Central memory CD8-positive, alpha-beta T cell (primary cell): ENCODE measurements around the gene PARS2.
A peak's percentile ranks its signal among the peaks of the same experiment; 100 is the strongest.

Experiments
- ATAC-seq: fragments of 150-1000 bp; cut with Tn5 transposase; replicated peaks from 2 replicates; pipeline ENCODE4 v1.10.0; 2022; ENCODE audit warnings: mild to moderate bottlenecking, moderate FRiP score, moderate number of reproducible peaks; ENCODE audit not compliant: poor library complexity, severe bottlenecking; ENCODE audit errors: extremely low read depth
- DNase-seq, 2 donors: peaks; one replicate each; pipeline ENCODE4 v3.0.0; 2021; ENCODE audit warnings: low spot score in 2 of 2
- H3K27ac Mint-ChIP-seq: one replicate; pipeline ENCODE4 v1.8.0; 2022; ENCODE audit warnings: low read depth, mild to moderate bottlenecking, moderate library complexity, mixed read lengths
- H3K27me3 Mint-ChIP-seq: one replicate; pipeline ENCODE4 v1.8.0; 2022; ENCODE audit warnings: mixed read lengths
- H3K36me3 Mint-ChIP-seq: one replicate; pipeline ENCODE4 v1.8.0; 2022; ENCODE audit warnings: mild to moderate bottlenecking, moderate library complexity, mixed read lengths; ENCODE audit not compliant: insufficient read depth
- H3K4me1 Mint-ChIP-seq: one replicate; pipeline ENCODE4 v1.8.0; 2022; ENCODE audit warnings: mixed read lengths
- H3K4me3 Mint-ChIP-seq: one replicate; pipeline ENCODE4 v1.8.0; 2022; ENCODE audit warnings: mild to moderate bottlenecking, moderate library complexity, mixed read lengths
- H3K9me3 Mint-ChIP-seq: one replicate; pipeline ENCODE4 v1.8.0; 2022; ENCODE audit warnings: mixed read lengths

PARS2 gene

GRCh38 chr1:54806931-54807611 lies 42.7 kb upstream of the PARS2 start:
- Mint-ChIP-seq H3K4me1 (peaks cover 46% of the 10 kb centered on the region), H3K9me3 (no peaks in the 10 kb centered on the region), H3K4me3 (peak overlapping the region; percentile 15), H3K27ac (peak overlapping the region; percentile 87), H3K27me3 (no peaks in the 10 kb centered on the region), H3K36me3 (no peaks in the 10 kb centered on the region)
- DNase-seq (peak in 1 of 2 donors; percentile 39), ATAC-seq (peak; percentile 85)

DNA sequence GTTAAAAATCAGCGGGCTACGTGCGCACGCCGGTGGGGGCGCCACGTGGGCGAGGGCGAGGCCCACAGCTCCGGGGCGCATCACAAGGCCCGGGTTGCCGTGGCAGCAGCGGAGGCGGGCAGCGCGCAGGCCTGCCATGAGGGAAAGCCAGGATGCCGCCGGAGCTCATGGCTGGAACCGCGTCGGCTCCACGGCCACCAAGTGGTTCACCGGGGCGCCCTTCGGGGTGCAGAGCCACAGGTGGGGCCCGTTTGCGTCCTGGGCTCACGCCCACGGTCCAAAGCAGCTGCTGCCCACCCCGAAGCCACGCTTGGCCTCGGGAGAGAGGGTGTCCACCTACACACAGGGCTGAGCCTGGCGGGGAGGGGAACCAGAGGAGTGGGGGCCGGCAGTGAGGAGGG lies 41.7 kb upstream of the PARS2 start:
- Mint-ChIP-seq H3K36me3 (peaks cover 1% of the 10 kb centered on the region), H3K27me3 (no peaks in the 10 kb centered on the region), H3K27ac (no peak overlapping the region), H3K9me3 (no peaks in the 10 kb centered on the region), H3K4me1 (peaks cover 52% of the 10 kb centered on the region), H3K4me3 (no peak overlapping the region)
- DNase-seq (no peak), ATAC-seq (no peak)

DNA sequence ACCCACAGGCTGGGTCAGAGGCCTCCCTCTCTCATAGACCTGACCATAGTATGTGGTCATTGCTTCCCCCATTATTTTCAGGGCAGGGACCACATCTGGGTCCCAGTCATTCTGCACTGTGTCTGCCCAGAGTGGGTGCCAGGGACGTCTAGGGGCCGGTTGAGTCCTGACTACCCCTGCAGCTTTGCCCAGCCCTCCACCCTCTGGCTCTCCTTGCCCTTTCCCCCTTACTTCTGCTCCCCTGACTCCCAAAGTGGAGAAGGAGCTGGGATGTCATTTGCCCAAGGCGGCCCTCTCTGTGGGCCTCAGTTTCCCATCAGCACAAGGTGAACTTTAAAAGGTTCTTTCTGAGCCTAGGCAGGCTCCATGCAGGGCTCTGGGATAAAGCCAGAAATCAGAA lies 41.1 kb upstream of the PARS2 start:
- DNase-seq, result no peak
- no peak for ATAC-seq
- Mint-ChIP-seq H3K4me3 (no peak overlapping the region), H3K36me3 (peaks cover 1% of the 10 kb centered on the region), H3K27ac (no peak overlapping the region), H3K4me1 (peaks cover 48% of the 10 kb centered on the region), H3K27me3 (no peaks in the 10 kb centered on the region), H3K9me3 (no peaks in the 10 kb centered on the region)

- H3K4me1 Mint-ChIP-seq, result peaks cover 56% of the 10 kb centered on the region
- H3K36me3 Mint-ChIP-seq, result peaks cover 3% of the 10 kb centered on the region
- peak overlapping the region; percentile 59 for H3K27ac Mint-ChIP-seq
- DNase-seq (no peak), ATAC-seq (no peak)
- no peaks in the 10 kb centered on the region for H3K9me3 Mint-ChIP-seq
- H3K27me3 Mint-ChIP-seq, result no peaks in the 10 kb centered on the region
- H3K4me3 Mint-ChIP-seq, result no peak overlapping the region
Observed at GRCh38 chr1:54804471-54805132, 40.3 kb upstream of the PARS2 start.

DNA sequence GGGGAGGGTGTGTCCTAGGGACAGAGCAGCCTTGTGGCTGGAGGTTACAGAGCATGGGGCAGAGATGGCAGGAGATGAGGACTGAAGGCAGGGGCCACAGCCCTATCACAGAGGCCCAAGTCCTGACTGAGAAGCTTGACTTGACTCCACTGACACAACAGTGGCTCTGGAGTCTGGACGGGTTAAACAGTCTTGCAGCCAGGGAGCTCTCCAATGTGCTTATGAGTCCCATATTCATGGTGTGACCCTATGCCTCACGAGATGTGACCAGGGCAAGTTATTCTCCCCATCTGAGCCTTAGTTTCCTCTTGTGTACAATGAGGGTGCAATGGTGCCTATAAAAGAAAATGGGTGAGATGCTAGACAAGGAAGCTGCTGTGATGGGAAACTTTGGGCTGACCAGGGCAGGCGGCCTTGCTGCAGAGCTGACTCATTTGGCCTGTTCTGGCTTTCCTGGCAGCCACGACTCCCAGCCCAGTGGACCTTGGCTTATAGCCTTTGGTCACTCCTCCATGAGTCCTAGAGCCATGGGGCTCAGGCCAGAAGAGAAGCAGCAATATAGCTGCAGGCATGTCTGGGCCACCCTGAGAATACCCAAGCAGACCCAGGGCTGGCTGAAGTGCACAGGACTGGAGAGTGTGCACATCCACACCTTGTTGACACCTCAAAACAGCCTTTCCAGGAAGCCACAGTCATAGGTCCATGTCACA lies 39.6 kb upstream of the PARS2 start:
- no peak overlapping the region for H3K4me3 Mint-ChIP-seq

DNA sequence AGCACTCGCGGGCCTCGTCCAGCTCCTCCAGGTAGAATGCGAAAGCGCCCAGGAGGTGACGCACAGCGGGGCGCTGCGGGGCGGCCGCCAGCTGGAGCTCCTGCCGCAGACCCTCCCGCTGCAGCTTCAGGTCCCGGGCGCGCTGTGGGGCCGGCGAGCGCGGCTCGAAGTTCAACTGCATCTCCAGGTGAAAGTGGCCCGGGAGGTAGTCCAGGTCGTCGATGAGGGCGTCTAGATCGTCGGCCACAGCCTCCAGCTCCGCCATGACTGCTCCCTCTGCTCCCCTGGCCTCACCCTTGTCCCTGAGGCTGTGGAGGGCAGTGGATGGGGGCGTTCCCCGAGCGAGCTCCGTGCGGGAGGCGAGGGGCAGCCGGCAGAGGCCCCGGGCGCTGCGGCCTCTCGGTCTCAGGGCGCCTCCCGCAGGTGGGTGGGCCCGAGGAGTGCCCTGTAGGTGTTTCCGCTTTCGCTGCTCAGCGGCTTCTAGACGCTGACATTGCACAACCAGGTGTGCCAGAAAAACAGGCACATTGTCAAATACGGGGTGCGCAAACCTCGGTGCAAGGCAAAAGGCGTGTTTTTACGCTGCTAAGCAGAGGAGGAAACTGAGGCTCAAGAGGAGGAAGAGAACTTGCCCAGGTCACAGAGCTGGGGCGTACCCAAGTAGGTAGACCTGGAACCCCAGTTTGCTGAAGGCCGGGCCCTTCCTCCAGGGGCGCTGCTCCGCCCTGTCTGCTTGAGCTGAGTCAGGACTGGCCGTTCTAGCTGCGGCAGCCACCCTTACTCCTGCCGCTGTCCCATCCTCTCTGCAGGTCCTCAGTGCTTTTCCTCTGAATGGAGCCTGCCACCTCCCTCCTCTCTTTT lies 36.8 kb upstream of the PARS2 start, which contains the start of gene TTC22:
Gene TTC22, minus strand, starts transcription at position 425 of the 861 bp plus-strand sequence. Its CDS starts 160 bp downstream, at position 265.
- ATAC-seq (peak; percentile 88), DNase-seq (peak; percentile 45 to 51)
- Mint-ChIP-seq H3K36me3 (peaks cover 7% of the 10 kb centered on the region), H3K27me3 (no peaks in the 10 kb centered on the region), H3K4me1 (peaks cover 69% of the 10 kb centered on the region), H3K4me3 (peak within 1 kb of the TSS; percentile 90), H3K27ac (peak within 1 kb of the TSS; percentile 82), H3K9me3 (no peaks in the 10 kb centered on the region)

More for the DNA sequence above, 39.6 kb upstream of the PARS2 start:
- Mint-ChIP-seq H3K27me3 (no peaks in the 10 kb centered on the region), H3K27ac (peak overlapping the region; percentile 59), H3K36me3 (peaks cover 3% of the 10 kb centered on the region), H3K4me1 (peaks cover 63% of the 10 kb centered on the region), H3K9me3 (no peaks in the 10 kb centered on the region)
- no peak for DNase-seq
- no peak for ATAC-seq

GRCh38 chr1:54800041-54800898 lies 35.9 kb upstream of the PARS2 start:
- Mint-ChIP-seq H3K4me1 (peaks cover 78% of the 10 kb centered on the region), H3K36me3 (peaks cover 12% of the 10 kb centered on the region), H3K9me3 (no peaks in the 10 kb centered on the region), H3K27ac (peak overlapping the region; percentile 82), H3K27me3 (no peaks in the 10 kb centered on the region), H3K4me3 (peak overlapping the region; percentile 90)
- DNase-seq (no peak), ATAC-seq (no peak)

GRCh38 chr1:54798769-54799641 lies 34.7 kb upstream of the PARS2 start:
- Mint-ChIP-seq H3K27me3 (no peaks in the 10 kb centered on the region), H3K4me1 (peaks cover 75% of the 10 kb centered on the region), H3K36me3 (peaks cover 12% of the 10 kb centered on the region), H3K27ac (peak overlapping the region; percentile 82), H3K9me3 (no peaks in the 10 kb centered on the region), H3K4me3 (peak overlapping the region; percentile 90)
- ATAC-seq (peak; percentile 28), DNase-seq (no peak)

- Mint-ChIP-seq H3K27ac (peak overlapping the region; percentile 89), H3K9me3 (no peaks in the 10 kb centered on the region), H3K36me3 (peaks cover 13% of the 10 kb centered on the region), H3K4me3 (peak overlapping the region; percentile 90), H3K4me1 (peaks cover 72% of the 10 kb centered on the region), H3K27me3 (no peaks in the 10 kb centered on the region)
- ATAC-seq (no peak), DNase-seq (no peak)
Observed at GRCh38 chr1:54798206-54798605, 33.9 kb upstream of the PARS2 start.

DNA sequence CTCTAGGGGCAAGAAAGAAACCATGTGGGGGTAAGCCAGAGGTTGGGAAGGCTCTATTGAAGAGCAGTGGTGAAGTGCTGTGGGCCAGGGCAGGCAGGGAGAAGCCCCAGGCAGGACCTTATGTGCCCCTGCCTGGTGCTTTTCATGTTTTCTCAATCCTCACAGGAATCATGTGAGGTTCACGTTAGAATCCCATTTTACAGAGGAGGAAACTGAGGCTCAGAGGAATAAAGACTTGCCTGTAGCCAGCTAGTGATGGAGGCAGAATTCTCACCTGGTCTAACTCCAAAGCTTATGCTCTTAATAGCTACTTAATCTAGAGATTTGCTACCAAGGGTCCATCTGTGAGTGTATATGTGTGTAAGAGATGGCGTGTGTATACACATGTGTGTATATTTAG lies 32.6 kb upstream of the PARS2 start:
- Mint-ChIP-seq H3K4me3 (no peak overlapping the region), H3K4me1 (peaks cover 64% of the 10 kb centered on the region), H3K27me3 (no peaks in the 10 kb centered on the region), H3K36me3 (peaks cover 13% of the 10 kb centered on the region), H3K9me3 (no peaks in the 10 kb centered on the region), H3K27ac (no peak overlapping the region)
- DNase-seq, result no peak
- no peak for ATAC-seq
